Spinal cord (tissue), 10 donors: ENCODE results near the gene TSHZ2. TPM values are rescaled to one million over a fixed set of nuclear protein-coding genes. Genes with fewer than 3 reads are reported as not detected.

Experiments
- DNase-seq, 6 donors: peaks; one replicate each; pipeline versions ENCODE4 v3.0.0 to v3.0.0-alpha.2; 2013 to 2015; ENCODE audit warnings: low spot score in 6 of 6, low read depth in 4 of 6
- H3K27ac ChIP-seq: one replicate; pipeline ENCODE4 v1.5.1; 2013; ENCODE audit warnings: low read depth, low read length, control low read depth
- H3K27me3 ChIP-seq: one replicate; pipeline ENCODE4 v1.6.1; 2013; ENCODE audit warnings: low read length; ENCODE audit not compliant: control insufficient read depth, insufficient read depth
- H3K36me3 ChIP-seq: one replicate; pipeline ENCODE4 v1.6.1; 2013; ENCODE audit warnings: low read length; ENCODE audit not compliant: control insufficient read depth, insufficient read depth
- H3K4me1 ChIP-seq: one replicate; pipeline ENCODE4 v1.6.1; 2013; ENCODE audit warnings: low read length; ENCODE audit not compliant: control insufficient read depth, insufficient read depth
- H3K4me3 ChIP-seq: one replicate; pipeline ENCODE4 v1.5.1; 2013; ENCODE audit warnings: low read depth, low read length, control low read depth
- H3K9me3 ChIP-seq: one replicate; pipeline ENCODE4 v1.6.1; 2013; ENCODE audit warnings: low read length; ENCODE audit not compliant: control insufficient read depth, insufficient read depth
- WGBS: methylation state at CpG from one replicate; pipeline ENCODE4 v1.1.5; 2013; ENCODE audit warnings: missing lambda C conversion rate; ENCODE audit not compliant: insufficient coverage; 5-methylcytosine and 5-hydroxymethylcytosine counted together
- polyA plus RNA-seq, 2 donors: library from polyadenylated mRNA; unstranded; fragments of 120-200 nt; gene quantifications; one replicate each; pipeline ENCODE4 v1.2.1, GENCODE V29; 2013; ENCODE audit not compliant: insufficient read length in 2 of 2
- total RNA-seq, 2 donors: library from RNA; depleted of rRNA in 1 of 2; stranded (reverse); fragments of 120-200 nt in 1 of 2; fragments of >200 nt in 1 of 2; gene quantifications; one replicate each; pipeline versions ENCODE4 v1.2.3 to v1.2.4, GENCODE V29; 2013 to 2014
- donor health status: healthy.

The TSHZ2 gene
- total and polyA plus RNA-seq, 4 donors = 11.8 to 33.0 (median 25.7) TPM

- Histone ChIP-seq H3K4me3 (no peak overlapping the region), H3K9me3 (no peaks in the 10 kb centered on the region), H3K36me3 (no peaks in the 10 kb centered on the region), H3K4me1 (peaks cover 3% of the 10 kb centered on the region), H3K27ac (no peak overlapping the region), H3K27me3 (no peaks in the 10 kb centered on the region)
- no CpG with 5 or more reads among the region's 6 CpGs for WGBS
- peak in 1 of 6 donors; percentile 40 for DNase-seq
Observed at GRCh38 chr20:53186635-53187034, 214.5 kb downstream of the TSHZ2 start.

DNA sequence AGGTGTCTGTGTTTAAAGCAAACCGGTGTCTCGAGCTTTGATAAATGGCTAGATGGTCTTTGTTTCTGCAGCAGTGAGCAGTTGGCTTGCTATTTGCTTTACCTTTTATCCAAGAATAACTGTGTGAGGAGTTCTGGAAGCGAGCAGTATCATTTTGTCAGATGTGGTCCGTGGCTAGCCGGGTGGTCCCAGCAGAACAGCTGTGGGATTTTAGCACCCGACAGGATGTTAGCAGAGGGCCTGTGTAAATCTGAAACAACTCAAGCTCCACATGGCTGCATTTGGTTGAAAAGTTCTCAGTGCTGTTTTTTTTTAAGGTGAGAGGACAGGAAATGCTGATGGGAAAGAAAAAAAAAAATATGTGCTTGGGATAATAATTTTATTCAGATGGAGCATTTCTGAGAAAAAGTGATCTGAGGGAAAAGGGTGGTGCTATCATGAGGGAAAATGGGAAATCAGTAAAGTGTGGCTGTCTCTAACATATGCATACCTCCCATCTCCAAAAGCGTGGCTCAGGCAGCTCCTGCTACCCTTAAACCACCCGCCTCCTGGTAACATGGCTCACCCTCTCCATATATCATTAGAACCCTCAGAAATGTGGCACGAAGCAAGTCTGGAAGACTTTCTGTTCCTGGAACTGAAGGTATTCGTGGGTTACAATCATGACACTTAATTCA lies 215.4 kb downstream of the TSHZ2 start:
- H3K27me3 ChIP-seq = no peaks in the 10 kb centered on the region
- peak overlapping the region; percentile 20 for H3K27ac ChIP-seq
- no peaks in the 10 kb centered on the region for H3K36me3 ChIP-seq
- no peaks in the 10 kb centered on the region for H3K9me3 ChIP-seq
- peak in 1 of 6 donors; percentile 48 for DNase-seq
- 51% methylated on average over 9 of the region's 10 CpGs for WGBS
- peaks cover 3% of the 10 kb centered on the region for H3K4me1 ChIP-seq
- H3K4me3 ChIP-seq = no peak overlapping the region

DNA sequence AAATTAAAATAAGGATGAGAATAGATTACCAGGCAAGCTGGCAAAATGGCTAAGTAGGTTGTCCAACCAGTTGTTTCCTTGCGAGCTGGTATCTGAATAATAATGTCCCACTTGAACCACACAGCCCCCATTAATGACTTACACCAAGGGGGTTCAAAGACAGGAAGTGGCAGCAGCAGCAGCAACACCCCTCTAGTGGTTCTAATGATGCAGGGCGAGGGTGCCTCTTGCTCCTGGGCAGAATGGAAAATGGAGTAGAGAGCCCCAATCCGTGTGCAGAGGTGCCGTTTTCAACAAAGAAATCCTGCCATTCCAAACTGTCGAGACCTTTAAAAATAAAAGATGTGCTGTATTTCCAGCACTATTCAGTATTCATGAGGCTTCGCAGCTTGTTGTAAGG lies 218.1 kb downstream of the TSHZ2 start:
- H3K27ac ChIP-seq = no peak overlapping the region
- no peak overlapping the region for H3K4me3 ChIP-seq

GRCh38 chr20:53191957-53192356 lies 219.8 kb downstream of the TSHZ2 start:
- Histone ChIP-seq H3K27me3 (no peaks in the 10 kb centered on the region), H3K27ac (no peak overlapping the region), H3K9me3 (no peaks in the 10 kb centered on the region), H3K4me3 (no peak overlapping the region), H3K36me3 (no peaks in the 10 kb centered on the region), H3K4me1 (peaks cover 3% of the 10 kb centered on the region)
- DNase-seq = no peak
- no CpG with 5 or more reads among the region's 2 CpGs for WGBS

More for the DNA sequence above, 218.1 kb downstream of the TSHZ2 start:
- Histone ChIP-seq H3K9me3 (no peaks in the 10 kb centered on the region), H3K36me3 (no peaks in the 10 kb centered on the region), H3K4me1 (peaks cover 3% of the 10 kb centered on the region), H3K27me3 (no peaks in the 10 kb centered on the region)
- WGBS = 78% methylated on average over 3 of the region's 6 CpGs
- no peak for DNase-seq

DNA sequence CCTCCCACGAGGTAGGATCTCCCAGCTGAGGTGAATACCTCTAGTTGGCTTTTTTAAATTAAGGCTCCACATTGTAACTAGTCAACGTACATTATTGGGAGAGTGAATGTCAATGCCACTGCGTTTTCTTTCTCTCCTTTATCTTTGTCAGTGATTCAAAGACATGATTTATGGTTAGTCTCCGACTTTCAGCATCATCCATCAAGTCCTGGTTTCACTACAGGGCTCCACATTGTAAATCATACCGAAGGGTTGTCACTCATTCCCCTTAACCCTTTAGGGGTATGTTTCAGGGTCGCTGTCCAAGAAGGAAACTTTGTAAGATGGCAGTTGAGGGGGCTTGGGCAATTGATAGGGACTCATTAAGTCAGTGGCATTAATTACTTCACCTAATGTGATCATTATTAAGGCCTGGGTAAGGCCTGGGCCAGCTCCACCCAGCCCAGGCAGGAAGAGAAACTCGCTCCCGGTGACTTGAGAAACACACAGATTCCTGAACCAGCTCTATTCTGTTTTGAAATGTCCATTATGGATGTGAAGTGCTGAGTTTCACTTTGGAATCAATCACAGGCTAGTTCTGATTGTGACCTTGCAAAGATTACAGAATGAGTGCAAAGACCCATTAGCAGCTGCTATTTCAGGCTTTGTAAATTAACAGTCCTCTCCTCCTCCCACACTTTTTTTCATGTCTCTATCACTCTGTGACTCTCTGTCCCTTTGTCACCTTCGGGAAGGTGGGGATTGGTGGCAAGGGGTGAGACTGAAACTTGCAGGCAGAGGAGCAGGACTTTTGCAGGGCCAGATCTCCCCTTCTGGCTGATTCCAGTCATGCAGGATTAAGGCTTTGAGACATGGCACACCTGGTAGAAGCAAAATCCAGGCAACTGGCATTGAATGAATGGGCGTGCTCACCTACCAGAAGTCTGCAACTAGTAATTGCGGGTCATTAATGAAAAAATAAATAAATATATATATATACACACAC lies 222.4 kb downstream of the TSHZ2 start:
- no peaks in the 10 kb centered on the region for H3K27me3 ChIP-seq

DNA sequence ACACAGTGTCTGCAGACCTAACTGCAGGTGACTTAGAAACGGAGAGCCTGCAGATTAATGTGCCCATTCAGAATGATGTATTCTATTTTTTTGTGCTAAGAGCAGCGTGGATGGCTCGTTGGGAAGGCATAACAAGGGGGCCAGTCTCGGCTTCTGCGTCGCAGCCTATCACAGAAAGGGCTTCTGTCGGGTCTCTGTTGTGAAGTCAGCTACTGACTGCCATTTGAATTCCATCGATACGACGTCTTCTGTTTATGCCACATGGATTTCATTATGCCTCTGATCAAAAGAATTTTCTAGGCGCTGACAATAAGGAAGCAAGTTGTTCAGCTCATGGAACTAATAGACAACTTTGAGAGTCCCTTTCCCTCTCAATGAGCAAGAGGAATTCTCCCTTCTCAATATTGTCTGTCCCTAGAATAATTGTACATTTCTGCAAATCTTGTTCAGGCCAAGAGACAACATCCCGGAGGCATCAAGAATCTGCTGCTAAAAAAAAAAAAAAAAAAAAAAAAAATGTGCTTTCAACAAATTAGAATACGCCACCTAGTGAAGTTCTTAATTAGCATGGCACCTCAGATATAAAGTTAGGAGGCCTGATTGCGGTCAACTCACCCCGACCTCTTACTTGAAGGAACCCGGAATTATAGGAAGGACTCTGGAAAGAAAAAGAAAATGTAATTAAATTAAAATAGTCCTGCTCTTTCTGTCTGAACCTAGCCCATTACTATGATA lies 223.9 kb downstream of the TSHZ2 start:
- 17% methylated on average over 10 of the region's 16 CpGs for WGBS
- H3K27ac ChIP-seq = peak overlapping the region; percentile 42
- H3K36me3 ChIP-seq = no peaks in the 10 kb centered on the region
- peak in 2 of 6 donors; percentile 41 to 73 for DNase-seq
- H3K27me3 ChIP-seq = no peaks in the 10 kb centered on the region
- H3K9me3 ChIP-seq = no peaks in the 10 kb centered on the region
- no peaks in the 10 kb centered on the region for H3K4me1 ChIP-seq
- no peak overlapping the region for H3K4me3 ChIP-seq

More for the DNA sequence above, 222.4 kb downstream of the TSHZ2 start:
- Histone ChIP-seq H3K4me1 (no peaks in the 10 kb centered on the region), H3K36me3 (no peaks in the 10 kb centered on the region), H3K4me3 (no peak overlapping the region), H3K27ac (no peak overlapping the region), H3K9me3 (no peaks in the 10 kb centered on the region)
- DNase-seq = no peak
- 50% methylated on average over 1 of the region's 11 CpGs for WGBS

- H3K4me3 ChIP-seq = no peak overlapping the region
- 89% methylated on average over 2 of the region's 6 CpGs for WGBS
- H3K27ac ChIP-seq = no peak overlapping the region
- no peaks in the 10 kb centered on the region for H3K36me3 ChIP-seq
- peaks cover 2% of the 10 kb centered on the region for H3K4me1 ChIP-seq
- H3K9me3 ChIP-seq = no peaks in the 10 kb centered on the region
- no peaks in the 10 kb centered on the region for H3K27me3 ChIP-seq
- DNase-seq = no peak
Observed at GRCh38 chr20:53201588-53201987, 229.4 kb downstream of the TSHZ2 start.

DNA sequence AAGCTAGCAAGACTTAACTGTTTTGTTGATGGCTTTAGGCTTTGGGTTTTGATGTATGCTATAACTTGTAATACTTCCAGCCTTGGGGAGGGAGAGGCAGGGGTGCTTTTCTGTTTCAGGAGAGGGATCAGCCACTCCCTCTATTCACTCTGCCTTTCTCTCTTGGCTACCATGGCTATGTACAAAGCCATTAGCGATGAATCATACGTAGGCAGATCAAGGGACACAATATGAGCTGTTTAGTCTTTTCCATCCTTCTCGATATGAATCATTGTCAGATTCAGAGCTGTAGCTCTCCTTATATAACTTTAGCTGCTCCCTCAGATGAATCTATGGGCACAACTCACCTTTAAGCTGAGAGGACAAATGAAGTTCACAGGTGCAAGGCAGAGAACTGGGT lies 230.6 kb downstream of the TSHZ2 start:
- no peaks in the 10 kb centered on the region for H3K27me3 ChIP-seq
- WGBS = 100% methylated on average over 3 of the region's 3 CpGs
- DNase-seq = no peak
- H3K36me3 ChIP-seq = no peaks in the 10 kb centered on the region
- H3K27ac ChIP-seq = no peak overlapping the region
- peaks cover 2% of the 10 kb centered on the region for H3K4me1 ChIP-seq
- H3K4me3 ChIP-seq = no peak overlapping the region
- no peaks in the 10 kb centered on the region for H3K9me3 ChIP-seq

GRCh38 chr20:53205046-53205445 lies 232.9 kb downstream of the TSHZ2 start:
- Histone ChIP-seq H3K36me3 (no peaks in the 10 kb centered on the region), H3K27ac (no peak overlapping the region), H3K9me3 (no peaks in the 10 kb centered on the region), H3K27me3 (no peaks in the 10 kb centered on the region), H3K4me1 (peaks cover 2% of the 10 kb centered on the region), H3K4me3 (no peak overlapping the region)
- WGBS = 81% methylated on average over 4 of the region's 5 CpGs
- DNase-seq = peak in 1 of 6 donors; percentile 58
